ENCODE data around the gene CARD11.

DNA sequence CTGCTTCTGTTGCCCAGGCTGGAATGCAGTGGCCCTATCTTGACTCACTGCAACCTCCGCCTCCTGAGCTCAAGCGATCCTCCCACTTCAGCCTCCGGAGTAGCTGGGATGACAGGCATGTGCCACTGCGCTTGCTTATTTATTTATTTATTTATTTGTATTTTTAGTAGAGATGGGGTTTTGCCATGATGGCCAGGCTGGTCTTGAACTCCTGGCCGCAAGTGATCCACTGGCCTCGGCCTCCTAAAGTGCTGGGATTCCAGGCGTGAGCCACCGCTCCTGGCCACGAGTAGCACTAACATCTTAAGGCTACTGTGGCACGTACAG is 70.9 kb downstream of the CARD11 start:
- TF ChIP-seq CTCF (IDR thresholded peaks at IDR 0.05) (no peak), POLR2AphosphoS5 (IDR thresholded peaks at IDR 0.05) (no peak), EP300 (IDR thresholded peaks at IDR 0.05) (no peak), POLR2A (IDR thresholded peaks at IDR 0.05; ENCODE audit: low read depth) (no peak)

Measured in esophagus muscularis mucosa (tissue), 4 donors.